Neural progenitor cell (in vitro differentiated cells): ENCODE measurements around the gene MKNK2.

Experiments used
- CTCF ChIP-seq: fragments of 200-600 bp; sonication (generic); IDR thresholded peaks from 2 replicates; pipeline ENCODE4 v1.5.1; 2017; ENCODE audit warnings: antibody characterized with exemption, mild to moderate bottlenecking
- EZH2phosphoT487 ChIP-seq: fragments of 200-600 bp; sonication (generic); IDR thresholded peaks from 2 replicates; pipeline ENCODE4 v1.6.1; 2017; ENCODE audit warnings: antibody characterized with exemption

- TF ChIP-seq CTCF = no peak
- TF ChIP-seq EZH2phosphoT487 = no peak
These were observed 1.2 kb downstream of the MKNK2 start for GRCh38 chr19:2049741-2050348.
